Stimulated activated CD4-positive, alpha-beta T cell treated with anti-CD3 and anti-CD28 coated beads, Interleukin-1b, Interleukin-23, amount 100 ng/mL, for 24 hours (primary cell): ENCODE data around the gene ADAMTSL5.
A peak's percentile ranks its signal among the peaks of the same experiment; 100 is the strongest.
"Not testable (repeated sequence)": the region's sequence is repeated elsewhere in the genome, so short reads cannot be mapped to it uniquely, and the experiment has no call there.

Source experiments
- DNase-seq, 4 experiments: peaks; one replicate each; pipeline ENCODE4 v3.0.0-alpha.2; 2020; ENCODE audit warnings: low read depth in 4 of 4, low spot score in 1 of 4

The ADAMTSL5 gene

DNA sequence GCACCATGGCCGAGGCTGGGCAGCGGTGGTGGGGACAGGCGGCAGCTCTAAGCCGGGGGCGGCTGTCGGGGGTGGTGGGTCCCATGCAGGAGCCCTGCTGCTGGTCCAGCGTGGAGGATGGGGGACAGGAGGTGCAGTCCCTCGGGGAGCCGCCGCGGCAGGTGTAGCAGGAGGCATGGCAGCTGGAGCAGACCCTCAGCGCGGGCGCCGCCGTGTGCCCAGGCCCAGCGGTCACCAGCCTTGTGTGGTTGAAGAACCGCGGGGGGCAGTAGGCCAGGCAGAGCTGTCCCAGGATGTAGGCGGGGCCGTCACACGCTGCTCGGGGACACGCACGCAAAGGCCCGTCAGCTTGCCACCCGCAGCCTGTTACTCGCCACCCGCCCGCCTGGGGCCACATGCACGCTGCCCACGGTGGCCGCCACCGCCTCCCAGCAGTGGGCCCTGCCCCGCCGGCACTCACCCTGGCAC, 30.9 kb downstream of the ADAMTSL5 start:
- no peak for DNase-seq

DNA sequence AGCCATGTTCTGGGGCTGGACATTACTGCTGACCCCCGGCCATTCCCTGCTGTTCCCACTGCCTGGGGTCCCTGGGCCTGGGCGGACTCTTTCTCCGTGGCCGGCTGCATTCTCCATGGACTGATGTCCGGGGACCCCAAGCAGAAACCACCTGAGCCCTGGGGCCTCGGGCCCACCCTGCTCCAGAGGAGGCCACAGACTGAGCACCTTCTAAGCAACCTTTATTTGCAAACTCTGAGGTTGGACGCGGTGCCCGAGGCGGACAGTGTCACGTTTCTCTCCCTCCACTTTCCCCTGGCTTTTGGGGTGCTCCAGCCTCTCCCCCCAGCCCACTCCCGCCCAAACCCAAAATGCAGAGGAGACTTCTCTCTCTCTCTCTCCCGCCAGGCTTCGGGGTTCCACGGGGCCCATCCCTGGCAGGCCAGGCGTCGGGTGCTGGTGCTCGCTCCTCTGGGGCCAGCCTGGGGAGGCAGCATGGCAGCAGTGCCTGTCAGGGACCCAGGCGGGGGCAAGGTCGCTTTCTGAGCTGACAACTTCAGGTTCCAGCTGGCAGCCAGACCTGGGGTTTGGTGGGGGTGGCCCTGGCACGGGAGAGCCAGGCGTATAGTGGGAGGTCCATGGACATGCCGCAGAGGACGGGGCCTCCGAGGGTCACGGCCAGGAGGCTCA, 31.5 kb downstream of the ADAMTSL5 start:
- no peak for DNase-seq

DNA sequence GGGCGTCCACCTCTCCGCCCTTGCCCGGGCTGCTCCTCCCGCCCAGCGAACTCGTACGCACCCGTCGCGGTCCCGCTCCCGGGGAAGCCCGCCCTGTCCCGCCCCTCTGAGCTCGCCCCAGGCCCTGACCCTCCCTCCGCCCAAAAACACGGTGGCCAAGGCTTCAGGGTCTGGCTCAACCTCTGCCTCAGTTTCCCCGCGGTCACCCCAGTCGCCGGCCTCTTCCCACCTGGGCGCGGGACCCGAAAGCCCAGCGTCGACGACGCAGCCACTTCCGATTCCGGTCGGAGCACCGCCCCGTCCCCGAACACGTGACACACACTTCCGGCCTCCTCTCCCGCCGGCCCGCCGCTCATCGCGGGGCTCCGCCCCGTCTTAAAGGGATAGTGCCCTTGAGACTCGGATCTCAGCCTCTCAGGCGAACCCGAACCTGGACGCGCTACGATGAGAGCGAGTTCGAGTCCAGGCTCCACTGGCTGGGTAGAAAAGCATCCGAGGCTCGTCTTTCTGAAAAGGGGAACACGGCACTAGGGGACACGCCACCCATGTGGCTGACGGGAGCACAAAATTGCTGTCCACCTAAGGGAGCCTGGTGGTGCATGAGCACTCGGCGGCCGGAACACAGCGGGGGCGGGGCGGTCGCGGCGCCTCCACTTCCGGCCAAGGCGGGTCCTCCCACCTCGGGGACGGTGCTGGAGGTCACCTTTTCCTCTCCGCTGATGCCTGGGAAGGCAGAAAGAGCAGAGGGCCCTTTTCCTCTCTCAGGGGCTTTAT, 33.7 kb downstream of the ADAMTSL5 start, which contains the start of gene C19orf25:
Gene C19orf25 (minus strand): TSS at position 282 of the 774 bp plus-strand sequence. CDS start 312 bp downstream, outside the sequence.
- peak; percentile 81 to 89 (median 88) for DNase-seq

DNA sequence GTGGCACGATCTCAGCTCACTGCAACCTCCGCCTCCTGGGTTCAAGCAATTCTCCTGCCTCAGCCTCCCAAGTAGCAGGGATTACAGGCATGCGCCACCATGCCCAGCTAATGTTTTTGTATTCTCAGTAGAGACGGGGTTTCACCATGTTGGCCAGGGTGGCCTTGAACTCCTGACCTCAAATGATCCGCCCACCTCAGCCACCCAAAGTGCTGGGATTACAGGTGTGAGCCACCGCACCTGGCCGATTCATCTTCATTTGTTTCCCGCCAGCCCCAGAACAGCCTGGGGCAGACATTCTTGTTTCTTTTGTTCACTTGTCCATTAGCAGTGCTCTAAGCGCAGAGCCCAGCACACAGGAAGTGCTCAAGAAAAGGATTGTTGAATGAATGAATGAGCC, 35.8 kb downstream of the ADAMTSL5 start:
- not testable (repeated sequence) for DNase-seq

DNA sequence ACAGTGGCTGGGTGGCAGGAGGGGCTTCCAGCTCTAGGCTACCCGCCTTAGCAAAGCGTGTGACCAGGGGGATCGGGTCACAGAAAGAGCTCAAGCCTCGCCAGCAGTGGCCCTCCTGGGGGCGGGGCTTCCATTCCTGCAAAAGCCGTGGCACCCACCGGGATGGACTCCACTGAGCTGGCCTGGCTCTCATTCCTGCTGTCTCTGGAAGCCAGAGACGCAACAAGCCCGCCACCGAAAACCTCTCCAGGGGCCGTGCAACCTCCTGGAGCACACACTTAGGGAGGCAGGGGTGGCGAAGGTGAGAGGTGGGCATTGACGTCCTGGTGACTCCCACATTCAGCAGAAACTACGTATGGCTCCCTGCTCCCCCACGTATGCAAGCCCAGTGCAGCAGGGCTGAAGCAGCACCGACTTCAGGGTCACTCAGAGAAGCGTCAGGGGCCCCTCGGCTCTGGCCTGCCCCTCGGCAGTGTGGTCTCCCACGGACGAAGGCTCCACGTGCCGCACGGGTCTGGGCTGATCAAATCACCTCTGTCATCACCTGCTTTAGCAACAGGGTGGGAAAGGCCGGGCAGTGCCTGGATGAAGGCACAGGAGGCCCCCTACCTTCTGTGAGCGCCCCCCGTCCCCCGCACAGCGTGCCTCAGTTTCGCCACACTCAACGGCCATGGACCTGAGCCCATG, 36.9 kb downstream of the ADAMTSL5 start:
- no peak for DNase-seq

DNA sequence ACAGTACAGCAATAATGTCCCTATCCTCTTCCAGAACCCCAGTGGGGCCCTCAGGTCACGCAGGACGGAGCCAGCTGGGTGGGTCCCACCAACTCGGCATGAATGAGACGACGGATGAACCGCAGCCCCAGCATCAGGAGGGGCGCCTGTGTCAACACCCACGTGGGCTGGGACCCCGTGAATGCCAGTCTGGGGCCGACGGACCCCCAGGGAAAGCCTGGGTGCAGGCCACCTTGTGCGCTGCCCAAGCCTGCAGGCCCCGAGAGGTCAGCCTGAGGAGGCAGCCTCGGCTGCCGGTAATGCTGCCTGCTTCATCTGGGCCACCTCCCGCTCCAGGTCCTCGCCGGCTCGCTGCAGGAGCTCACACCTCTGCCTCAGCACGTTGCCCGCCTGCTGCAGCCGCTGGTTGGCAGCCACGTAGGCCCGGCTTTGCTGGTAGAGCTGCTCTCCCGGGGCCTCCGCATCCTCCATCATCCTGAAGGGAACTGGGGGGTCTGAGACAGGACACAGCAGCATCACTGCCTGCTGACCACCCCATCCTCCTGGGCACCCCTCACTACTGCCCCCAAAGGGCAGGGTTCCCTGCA, 38.0 kb downstream of the ADAMTSL5 start:
- no peak for DNase-seq

DNA sequence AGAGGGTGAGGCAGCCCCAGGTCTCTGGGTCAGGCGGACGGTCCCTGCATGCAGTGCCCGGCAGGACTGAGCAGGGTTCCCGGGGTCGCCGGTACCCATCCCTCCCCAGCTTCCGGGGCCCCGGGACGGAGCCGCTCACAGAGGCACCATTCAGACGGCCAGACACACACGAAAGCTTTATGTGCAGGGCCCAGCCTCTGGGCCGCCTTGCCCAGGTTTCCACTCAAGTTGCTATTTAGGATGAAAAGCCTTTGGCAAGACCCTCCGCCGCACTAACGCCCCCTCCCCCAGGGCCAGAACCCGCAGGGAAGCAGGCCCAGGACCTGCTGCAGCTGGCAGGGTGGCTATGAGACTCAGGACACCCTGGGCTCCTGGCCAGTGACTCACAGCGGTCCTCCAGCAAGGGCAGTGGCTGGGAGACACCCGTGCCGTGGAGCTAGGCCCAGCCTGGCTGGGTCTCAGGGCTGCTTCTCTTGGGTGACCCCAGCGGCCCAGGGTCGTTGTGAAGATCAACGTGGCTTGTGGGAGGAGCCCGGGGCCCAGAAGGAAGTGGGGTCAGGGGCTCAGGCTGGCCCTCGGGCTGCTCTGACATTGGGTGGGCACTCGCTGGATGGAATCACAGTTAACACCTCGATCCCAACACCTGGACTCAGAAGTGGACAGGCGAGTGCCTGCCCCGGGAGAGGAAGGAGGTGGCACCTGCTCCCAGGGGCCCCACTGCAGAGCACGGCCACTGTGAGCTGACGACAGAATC, 38.6 kb downstream of the ADAMTSL5 start:
- no peak for DNase-seq

DNA sequence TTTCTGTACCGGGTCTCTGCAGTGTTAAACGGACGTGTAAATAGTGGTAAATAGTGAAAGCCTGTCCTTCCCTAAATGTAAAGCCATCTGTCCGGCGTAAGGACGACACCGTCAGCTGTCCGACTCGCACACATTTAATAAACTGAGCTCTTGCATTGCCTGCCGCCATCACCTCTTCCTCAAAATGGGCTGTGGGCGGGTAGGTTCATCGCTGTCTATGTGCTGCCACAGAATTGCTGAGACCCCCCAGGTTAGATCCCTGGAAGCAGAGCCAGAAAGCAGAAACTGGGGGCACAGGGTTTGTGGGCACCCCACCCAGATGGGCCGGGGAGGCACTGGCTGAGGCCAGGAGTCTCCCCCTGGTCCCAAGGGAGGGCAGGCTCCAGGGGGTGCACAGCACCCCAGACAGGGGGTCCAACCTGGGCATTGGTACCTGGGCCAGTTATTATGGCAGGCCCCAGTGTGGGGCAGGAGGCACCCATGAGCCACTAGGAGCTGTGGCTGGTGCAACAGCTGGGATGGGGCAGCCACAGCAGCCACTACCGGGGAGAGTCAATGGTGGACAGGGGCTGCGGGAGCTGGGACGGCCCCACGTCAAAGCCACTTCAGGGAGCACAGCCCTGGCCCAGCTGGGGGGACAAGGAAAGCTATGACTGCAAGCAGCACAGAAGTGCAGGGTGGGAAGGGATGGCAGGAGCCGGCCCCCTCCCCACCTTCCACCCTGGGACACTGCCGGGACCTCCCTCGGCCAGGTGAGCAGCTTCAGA, 39.6 kb downstream of the ADAMTSL5 start:
- DNase-seq = no peak

DNA sequence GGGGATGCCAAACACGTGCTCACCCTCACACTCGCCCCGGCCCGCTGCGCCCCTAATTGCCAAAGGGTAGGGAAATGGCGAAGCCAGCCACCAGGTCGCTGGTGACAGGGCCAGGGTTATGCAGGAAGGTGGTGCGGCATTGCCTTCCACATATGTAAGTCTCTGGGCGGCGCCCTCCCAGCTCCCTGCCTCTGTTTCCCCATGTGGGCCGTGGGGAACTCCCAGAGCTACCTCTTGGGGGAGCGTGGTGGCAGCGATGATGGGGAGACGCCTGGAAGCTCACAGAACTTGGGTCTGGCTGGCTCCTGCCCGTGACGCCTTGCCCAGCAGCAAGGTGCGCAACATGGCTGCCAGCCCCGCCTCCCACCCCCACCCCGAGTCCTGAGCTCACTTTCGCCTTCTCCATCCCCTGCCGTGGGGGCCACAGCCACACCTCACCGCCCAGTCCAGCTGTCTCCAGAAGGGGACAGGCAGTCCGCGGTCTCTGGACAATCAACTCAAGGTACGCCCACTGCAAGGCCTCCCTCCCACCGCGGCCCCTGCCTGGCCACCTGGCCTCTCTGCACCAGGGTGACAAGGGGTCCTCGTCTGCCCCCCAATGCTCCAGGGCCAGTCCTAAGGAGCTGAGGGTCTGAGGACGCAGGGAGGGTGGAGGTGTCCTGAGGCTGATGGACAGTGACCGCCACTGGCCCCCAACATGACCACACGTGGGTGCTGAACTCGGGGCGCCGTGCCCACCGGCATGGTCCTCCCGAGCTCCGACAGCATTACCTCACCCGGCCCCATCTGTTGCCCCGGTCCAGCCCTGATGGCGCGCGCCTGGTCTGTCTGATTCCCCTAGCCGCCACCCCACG, 40.4 kb downstream of the ADAMTSL5 start:
- no peak for DNase-seq

DNA sequence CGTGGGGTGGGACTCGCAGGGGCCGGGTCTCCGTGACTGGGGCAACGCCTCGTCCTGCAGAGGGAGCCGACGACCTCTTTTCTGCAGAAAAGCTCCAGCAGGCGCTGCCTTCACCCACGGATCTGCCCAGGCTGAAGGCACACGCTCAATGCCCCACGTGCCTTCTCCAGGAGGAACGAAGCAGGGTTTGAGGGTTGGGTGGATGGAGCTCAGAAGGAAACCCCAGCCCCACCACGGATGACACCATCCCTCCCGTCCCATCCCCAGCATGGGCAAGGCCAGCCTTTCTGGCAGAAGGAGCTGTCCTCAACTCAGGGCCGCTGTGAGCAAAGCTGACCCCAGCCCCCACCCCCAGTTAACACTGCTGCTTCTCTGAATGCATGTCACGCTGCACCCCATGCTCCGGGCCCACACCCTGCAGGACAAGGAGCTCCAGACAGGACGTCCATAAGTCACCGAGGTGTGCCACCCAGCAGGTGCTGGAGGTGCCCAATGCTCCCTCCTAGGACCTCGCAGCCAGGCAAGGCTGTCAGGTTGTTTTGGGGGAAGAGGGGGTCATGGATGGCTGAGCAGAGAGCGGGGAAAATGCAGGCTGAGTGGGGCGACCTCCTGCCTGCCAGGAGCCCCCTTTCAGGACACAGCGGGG, 41.2 kb downstream of the ADAMTSL5 start:
- DNase-seq = no peak

DNA sequence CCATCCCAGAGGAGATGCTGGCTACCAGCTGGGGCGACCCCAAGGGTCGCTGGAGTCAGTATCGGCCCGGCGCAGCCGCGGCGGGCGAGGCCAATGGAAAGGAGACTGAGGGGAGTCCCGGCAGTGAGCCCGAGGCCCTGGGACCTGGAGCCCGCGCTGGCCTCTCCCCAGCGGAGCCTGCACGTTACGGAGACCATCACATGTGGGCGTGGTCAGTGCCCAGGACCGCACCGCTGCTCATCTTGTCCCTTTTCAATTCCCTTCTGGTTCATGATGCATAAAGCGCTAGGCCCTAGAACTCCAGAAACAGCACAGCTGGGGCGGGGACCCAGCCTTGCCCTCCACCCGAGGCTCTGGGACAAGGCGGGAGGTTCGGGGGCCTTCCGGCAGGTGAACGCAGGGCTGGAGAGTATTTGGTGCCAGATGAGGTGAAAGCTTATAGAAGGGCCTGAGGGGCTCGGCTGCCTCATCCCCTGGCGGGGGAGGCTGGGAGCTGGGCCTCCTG, 41.8 kb downstream of the ADAMTSL5 start:
- DNase-seq = no peak

DNA sequence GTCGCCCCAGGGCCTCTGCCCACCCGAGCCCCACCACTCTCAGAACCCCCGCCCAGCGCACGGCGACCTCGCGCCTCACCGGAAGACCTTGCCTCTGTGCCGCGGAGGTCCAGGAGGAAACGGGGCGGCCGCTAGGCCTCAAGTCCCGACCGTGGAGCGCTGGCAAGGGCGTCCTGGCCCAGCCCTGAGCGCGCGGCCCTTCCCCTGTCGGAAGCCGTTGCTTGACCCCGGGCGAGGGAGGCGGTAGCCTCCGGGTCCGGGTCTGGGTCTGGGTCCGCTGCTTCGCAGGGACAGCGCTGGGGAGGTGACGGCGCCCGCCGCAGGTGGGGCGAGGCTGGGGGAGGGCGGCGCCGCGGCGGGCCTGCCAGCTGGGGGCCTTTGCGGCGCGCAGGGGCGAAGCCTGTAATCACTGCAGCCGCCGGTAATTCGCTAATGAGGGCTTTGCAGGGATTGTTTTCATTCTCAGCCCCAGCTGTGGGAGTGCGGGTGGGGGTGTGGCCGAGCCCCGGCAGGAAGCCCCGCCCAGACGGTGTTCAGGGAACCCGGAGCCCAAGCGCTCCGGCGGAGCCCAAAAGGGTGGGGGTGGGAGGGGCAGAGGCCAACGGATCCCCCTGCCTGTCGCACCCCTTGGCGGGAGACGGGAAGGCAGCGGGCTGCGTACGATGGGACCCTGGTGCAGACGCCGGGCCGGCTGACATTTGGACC, 42.4 kb downstream of the ADAMTSL5 start:
- DNase-seq = peak in 3 of 4 experiments; percentile 39 to 65 (median 60)

DNA sequence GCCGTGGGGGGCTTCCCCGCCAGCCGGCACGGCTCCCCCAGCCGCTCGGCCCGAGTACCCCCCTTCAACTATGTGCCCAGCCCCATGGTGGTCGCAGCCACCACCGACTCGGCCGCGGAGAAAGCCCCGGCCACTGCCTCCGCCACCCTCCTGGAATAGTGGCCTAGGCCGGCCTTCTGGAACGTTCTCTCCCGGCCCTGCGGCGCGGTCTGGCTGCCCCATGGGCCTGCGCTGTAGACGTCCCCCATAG, 42.8 kb downstream of the ADAMTSL5 start:
- DNase-seq = no peak

DNA sequence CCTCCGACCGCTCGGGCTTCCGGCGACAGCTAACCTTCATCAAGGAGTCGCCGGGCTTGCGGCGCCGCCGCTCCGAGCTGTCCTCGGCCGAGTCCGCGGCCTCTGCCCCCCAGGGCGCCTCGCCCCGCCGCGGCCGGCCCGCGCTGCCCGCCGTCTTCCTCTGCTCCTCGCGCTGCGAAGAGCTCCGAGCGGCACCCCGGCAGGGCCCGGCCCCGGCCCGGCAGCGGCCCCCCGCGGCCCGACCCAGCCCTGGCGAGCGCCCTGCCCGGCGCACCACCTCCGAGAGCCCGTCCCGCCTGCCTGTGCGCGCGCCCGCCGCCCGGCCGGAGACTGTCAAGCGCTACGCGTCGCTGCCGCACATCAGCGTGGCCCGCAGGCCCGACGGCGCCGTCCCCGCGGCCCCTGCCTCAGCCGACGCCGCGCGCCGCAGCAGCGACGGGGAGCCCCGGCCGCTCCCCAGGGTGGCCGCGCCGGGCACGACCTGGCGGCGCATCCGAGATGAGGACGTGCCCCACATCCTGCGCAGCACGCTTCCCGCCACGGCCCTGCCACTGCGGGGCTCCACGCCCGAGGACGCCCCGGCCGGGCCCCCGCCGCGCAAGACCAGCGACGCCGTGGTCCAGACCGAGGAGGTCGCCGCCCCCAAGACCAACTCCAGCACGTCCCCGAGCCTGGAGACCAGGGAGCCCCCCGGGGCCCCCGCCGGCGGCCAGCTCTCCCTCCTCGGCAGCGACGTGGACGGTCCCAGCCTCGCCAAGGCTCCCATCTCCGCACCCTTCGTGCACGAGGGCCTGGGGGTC, 43.4 kb downstream of the ADAMTSL5 start:
- no peak for DNase-seq

DNA sequence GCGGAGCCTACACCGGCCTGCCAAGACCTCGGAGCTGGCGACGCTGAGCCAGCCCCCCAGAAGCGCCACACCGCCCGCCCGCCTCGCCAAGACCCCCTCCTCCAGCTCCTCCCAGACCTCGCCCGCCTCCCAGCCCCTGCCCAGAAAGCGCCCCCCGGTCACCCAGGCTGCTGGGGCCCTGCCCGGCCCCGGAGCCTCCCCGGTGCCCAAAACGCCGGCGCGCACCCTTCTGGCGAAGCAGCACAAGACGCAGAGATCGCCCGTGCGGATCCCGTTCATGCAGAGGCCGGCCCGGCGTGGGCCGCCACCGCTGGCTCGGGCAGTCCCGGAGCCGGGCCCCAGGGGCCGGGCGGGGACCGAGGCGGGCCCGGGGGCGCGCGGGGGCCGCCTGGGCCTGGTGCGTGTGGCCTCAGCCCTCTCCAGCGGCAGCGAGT, 44.0 kb downstream of the ADAMTSL5 start:
- DNase-seq = no peak

DNA sequence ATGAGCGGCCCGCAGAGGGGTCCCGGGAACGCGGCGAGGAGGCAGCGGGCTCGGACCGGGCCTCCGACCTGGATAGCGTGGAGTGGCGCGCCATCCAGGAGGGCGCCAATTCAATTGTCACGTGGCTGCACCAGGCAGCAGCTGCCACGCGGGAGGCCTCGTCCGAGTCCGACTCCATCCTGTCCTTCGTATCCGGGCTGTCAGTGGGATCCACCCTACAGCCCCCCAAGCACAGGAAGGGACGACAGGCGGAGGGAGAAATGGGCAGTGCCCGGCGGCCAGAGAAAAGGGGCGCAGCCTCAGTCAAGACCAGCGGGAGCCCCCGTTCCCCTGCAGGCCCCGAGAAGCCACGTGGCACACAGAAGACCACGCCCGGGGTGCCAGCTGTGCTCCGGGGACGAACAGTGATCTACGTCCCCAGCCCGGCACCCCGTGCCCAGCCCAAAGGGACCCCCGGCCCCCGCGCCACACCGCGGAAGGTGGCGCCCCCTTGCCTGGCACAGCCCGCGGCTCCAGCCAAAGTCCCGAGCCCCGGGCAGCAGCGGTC, 44.5 kb downstream of the ADAMTSL5 start:
- no peak for DNase-seq
